ENCODE results near the gene ELP4. TPM values are rescaled to one million over a fixed set of nuclear protein-coding genes. Genes with fewer than 3 reads are reported as not detected.

ELP4 gene
- total RNA-seq, 1 donor from 2014 or later, result 21.7 TPM

- no peak for DNase-seq (ENCODE audit: extremely low spot score, unreplicated experiment)
- Mint-ChIP-seq H3K27me3 (peaks cover 86% of the 10 kb centered on the region), H3K4me1 (ENCODE audit: unreplicated experiment) (peaks cover 16% of the 10 kb centered on the region), H3K9me3 (no peaks in the 10 kb centered on the region), H3K4me3 (peak overlapping the region; percentile 88), H3K27ac (peak overlapping the region; percentile 80), H3K36me3 (no peaks in the 10 kb centered on the region)
- no peak for TF ChIP-seq CTCF (conservative IDR thresholded peaks at IDR 0.05)
These were observed 306.3 kb downstream of the ELP4 start for GRCh38 chr11:31815711-31816467.

GRCh38 chr11:31816468-31817053 lies 307.0 kb downstream of the ELP4 start:
- peaks cover 87% of the 10 kb centered on the region for H3K27me3 Mint-ChIP-seq

GRCh38 chr11:31817054-31817620 lies 307.6 kb downstream of the ELP4 start:
- no peak overlapping the region for H3K27ac Mint-ChIP-seq
- H3K36me3 Mint-ChIP-seq, result no peaks in the 10 kb centered on the region
- peaks cover 8% of the 10 kb centered on the region for H3K4me1 Mint-ChIP-seq (ENCODE audit: unreplicated experiment)

More at GRCh38 chr11:31816468-31817053, 307.0 kb downstream of the ELP4 start:
- Mint-ChIP-seq H3K4me3 (peak overlapping the region; percentile 88), H3K27ac (peak overlapping the region; percentile 80), H3K4me1 (ENCODE audit: unreplicated experiment) (peaks cover 12% of the 10 kb centered on the region), H3K9me3 (no peaks in the 10 kb centered on the region), H3K36me3 (no peaks in the 10 kb centered on the region)
- no peak for DNase-seq (ENCODE audit: extremely low spot score, unreplicated experiment)
- no peak for TF ChIP-seq CTCF (conservative IDR thresholded peaks at IDR 0.05)

GRCh38 chr11:31817621-31818424 lies 308.3 kb downstream of the ELP4 start:
- H3K4me3 Mint-ChIP-seq, result peak overlapping the region; percentile 79
- no peaks in the 10 kb centered on the region for H3K9me3 Mint-ChIP-seq
- no peak for DNase-seq (ENCODE audit: extremely low spot score, unreplicated experiment)

More at GRCh38 chr11:31817054-31817620, 307.6 kb downstream of the ELP4 start:
- Mint-ChIP-seq H3K27me3 (peaks cover 88% of the 10 kb centered on the region), H3K9me3 (no peaks in the 10 kb centered on the region), H3K4me3 (peak overlapping the region; percentile 79)
- no peak for DNase-seq (ENCODE audit: extremely low spot score, unreplicated experiment)
- TF ChIP-seq CTCF (conservative IDR thresholded peaks at IDR 0.05), result no peak

More at GRCh38 chr11:31817621-31818424, 308.3 kb downstream of the ELP4 start:
- H3K27ac Mint-ChIP-seq, result no peak overlapping the region
- H3K36me3 Mint-ChIP-seq, result no peaks in the 10 kb centered on the region
- peaks cover 89% of the 10 kb centered on the region for H3K27me3 Mint-ChIP-seq
- TF ChIP-seq CTCF (conservative IDR thresholded peaks at IDR 0.05), result no peak
- H3K4me1 Mint-ChIP-seq (ENCODE audit: unreplicated experiment), result peaks cover 4% of the 10 kb centered on the region

Measured in type B pancreatic cell (in vitro differentiated cells).